Measurements from ENCODE around the gene SLC9A8. TPM values are rescaled to one million over a fixed set of nuclear protein-coding genes. Genes with fewer than 3 reads are reported as not detected.
"Not testable (repeated sequence)": the region's sequence is repeated elsewhere in the genome, so short reads cannot be mapped to it uniquely, and the experiment has no call there.

SLC9A8 gene
- total and polyA plus RNA-seq, 2 of the 8 experiments (the other 6 are each of a cell fraction or from before 2014, with no cell fraction given): 3.2 to 6.2 TPM

DNA sequence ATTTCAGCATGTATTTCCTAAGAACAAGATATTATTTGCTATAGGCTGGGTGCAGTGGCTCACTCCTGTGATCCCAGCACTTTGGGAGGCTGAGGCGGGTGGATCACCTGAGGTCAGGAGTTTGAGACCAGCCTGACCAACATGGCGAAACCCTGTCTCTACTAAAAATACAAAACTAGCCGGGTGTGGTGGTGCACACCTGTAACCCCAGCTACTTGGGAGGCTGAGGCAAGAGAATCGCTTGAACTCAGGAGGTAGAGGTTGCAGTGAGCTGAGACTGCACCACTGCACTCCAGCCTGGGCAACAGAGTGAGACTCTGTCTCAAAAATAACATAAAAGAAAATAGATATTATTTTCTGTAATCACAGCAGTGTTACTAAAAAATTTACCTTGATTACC is 30.2 kb upstream of the SLC9A8 start:
- H2BK120ac ChIP-seq (replicated peaks; ENCODE audit: low read depth, low read length); H3K27me3 ChIP-seq (replicated peaks in 1 of 4; ENCODE audit: control insufficient read depth in 3 of 4, extremely low read depth in 1 of 4, insufficient read depth in 3 of 4, low read length in 3 of 4); H3K79me2 ChIP-seq (ENCODE audit: control insufficient read depth in 1 of 2, insufficient read depth in 2 of 2, low read length in 2 of 2); H2BK12ac ChIP-seq (ENCODE audit: low read depth, low read length); H2AFZ ChIP-seq (ENCODE audit: low read length); H3K18ac ChIP-seq (ENCODE audit: extremely low read depth, low read length); H4K91ac ChIP-seq (replicated peaks; ENCODE audit: insufficient read length, low read length); H4K5ac ChIP-seq (ENCODE audit: insufficient read length, low read depth, low read length); H4K8ac ChIP-seq (ENCODE audit: extremely low read depth, insufficient read depth, low read length); H3K23ac ChIP-seq (ENCODE audit: insufficient read length); H3K36me3 ChIP-seq (ENCODE audit: control insufficient read depth in 2 of 4, insufficient read depth in 4 of 4, low read length in 3 of 4); H3K23me2 ChIP-seq (ENCODE audit: low read depth, low read length); DNase-seq (ENCODE audit: low read depth in 1 of 2, low spot score in 2 of 2); H2BK5ac ChIP-seq (ENCODE audit: low read depth, low read length); H3K56ac ChIP-seq (replicated peaks; ENCODE audit: insufficient read length, low read depth, low read length); H3K9ac ChIP-seq (replicated peaks in 1 of 4; ENCODE audit: extremely low read depth in 1 of 4, low read depth in 3 of 4, low read length in 3 of 4); H2BK15ac ChIP-seq (ENCODE audit: low read length); FAIRE-seq; H2AK5ac ChIP-seq (ENCODE audit: low read depth, low read length); H4K20me1 ChIP-seq (replicated peaks in 1 of 2; ENCODE audit: control insufficient read depth in 1 of 2, insufficient read depth in 2 of 2, low read length in 2 of 2); H3K4me1 ChIP-seq (replicated peaks in 1 of 4; ENCODE audit: control insufficient read depth in 3 of 4, insufficient read depth in 4 of 4, low read length in 3 of 4); H3K9me3 ChIP-seq (ENCODE audit: insufficient read depth in 2 of 2, low read depth in 1 of 2, low read length in 1 of 2); H3K79me1 ChIP-seq (ENCODE audit: low read depth, low read length); H3K4ac ChIP-seq (replicated peaks; ENCODE audit: insufficient read length, low read depth, low read length); H3K4me3 ChIP-seq (ENCODE audit: extremely low read depth in 1 of 4, insufficient read depth in 2 of 4, low read depth in 3 of 4, low read length in 4 of 4); H3K4me2 ChIP-seq (ENCODE audit: insufficient read depth in 1 of 2, low read depth in 2 of 2, low read length in 2 of 2); H2BK20ac ChIP-seq (ENCODE audit: low read length); H3K27ac ChIP-seq (ENCODE audit: low read depth, low read length); H3K14ac ChIP-seq (ENCODE audit: insufficient read length): not testable (repeated sequence)
- ChIA-PET CTCF (ENCODE audit: partially characterized antibody) (interaction anchor here (0.5 to 1.4 kb wide), 2 partner anchors 107 to 300 kb away, joined by 3 to 4 read pairs; partner anchors contain the start of gene KCNB1), POLR2A (ENCODE audit: partially characterized antibody) (interaction anchor here (1.7 kb wide), 1 partner anchor 8 kb away, joined by 3 read pairs; no protein-coding TSS in a partner anchor)
- whole genome bisulfite sequencing, 2 experiments (ENCODE audit: extremely low coverage in 1 of 2, insufficient coverage in 1 of 2, insufficient read length in 1 of 2, insufficient replicate concordance in 2 of 2, low coverage in 1 of 2, low lambda C conversion rate in 2 of 2, missing lambda C conversion rate in 1 of 2): 97% methylated on average over 4 of the region's 4 CpGs; no CpG with 5 or more reads in 1 of the 2 experiments

All from H1 (cell line).